ENCODE results near the gene FAM229A. TPM values are rescaled to one million over a fixed set of nuclear protein-coding genes. Genes with fewer than 3 reads are reported as not detected.

The FAM229A gene
- 1 to 10 TPM; 1.4 to 1.7 TPM for total RNA-seq

GRCh38 chr1:32362474-32363313, at the start of gene FAM229A, which contains the start of gene TSSK3:
FAM229A (minus strand) TSS chr1:32362485; CDS start chr1:32362091, 394 bp downstream.
TSSK3 (plus strand) TSS chr1:32362539; CDS start chr1:32362702, 163 bp downstream.

GRCh38 chr1:32394141-32394889, 32.0 kb upstream of the FAM229A start, which contains the start of gene BSDC1:
BSDC1 (minus strand) TSS chr1:32394441; CDS start chr1:32394414, 27 bp downstream.

GRCh38 chr1:32335790-32336590, 26.3 kb downstream of the FAM229A start, which contains the start of gene MARCKSL1:
MARCKSL1 (minus strand) TSS chr1:32336233; CDS start chr1:32336033, 200 bp downstream.

Other genes with a start within 250 kb of the FAM229A start
- gene TXLNA, start 182.8 kb downstream of the FAM229A start, total RNA-seq = 10 to 100 TPM; 90.9 to 94.6 TPM
- gene CCDC28B, start 161.9 kb downstream of the FAM229A start, total RNA-seq = 10 to 100 TPM; 11.4 to 13.7 TPM
- gene IQCC, start 156.8 kb downstream of the FAM229A start, total RNA-seq = 1 to 10 TPM; 1.4 to 1.7 TPM
- not detected for gene DCDC2B, start 153.4 kb downstream of the FAM229A start, total RNA-seq
- gene TMEM234, start 140.1 kb downstream of the FAM229A start, total RNA-seq = 10 to 100 TPM; 13.7 to 18.2 TPM
- gene EIF3I, start 140.1 kb downstream of the FAM229A start, total RNA-seq = 100 to 1,000 TPM; 204 to 323 TPM
- gene FAM167B, start 115.3 kb downstream of the FAM229A start, total RNA-seq = 10 to 100 TPM; 11.7 to 30.3 TPM
- gene LCK, start 111.2 kb downstream of the FAM229A start, total RNA-seq = not detected
- gene HDAC1, start 70.4 kb downstream of the FAM229A start, total RNA-seq = 100 to 1,000 TPM in 1 of 2 donors, 10 to 100 TPM in 1; 61.3 to 104 TPM
- gene MARCKSL1, start 26.3 kb downstream of the FAM229A start, total RNA-seq = 100 to 1,000 TPM in 1 of 2 donors, 10 to 100 TPM in 1; 68.5 to 149 TPM
- gene TSSK3, start 54 bp upstream of the FAM229A start, total RNA-seq = 1 to 10 TPM in 1 of 2 donors, under 1 TPM in 1; 0.34 to 1.3 TPM
- gene BSDC1, start 32.0 kb upstream of the FAM229A start, total RNA-seq = 10 to 100 TPM; 52.0 to 70.2 TPM
- gene ZBTB8B, start 102.6 kb upstream of the FAM229A start, total RNA-seq = under 1 TPM in 1 of 2 donors, not detected in 1; under 0.01 TPM
- 1 to 10 TPM; 3.8 to 4.3 TPM for gene ZBTB8A, start 176.9 kb upstream of the FAM229A start, total RNA-seq

Measured in melanocyte of skin (primary cell).